Hepatic stellate cell (primary cell): ENCODE data around the gene FBXW8.

Experiments used
- DNase-seq: peaks from one replicate; pipeline ENCODE4 v3.0.0; 2011; ENCODE audit warnings: low spot score

The FBXW8 gene

DNA sequence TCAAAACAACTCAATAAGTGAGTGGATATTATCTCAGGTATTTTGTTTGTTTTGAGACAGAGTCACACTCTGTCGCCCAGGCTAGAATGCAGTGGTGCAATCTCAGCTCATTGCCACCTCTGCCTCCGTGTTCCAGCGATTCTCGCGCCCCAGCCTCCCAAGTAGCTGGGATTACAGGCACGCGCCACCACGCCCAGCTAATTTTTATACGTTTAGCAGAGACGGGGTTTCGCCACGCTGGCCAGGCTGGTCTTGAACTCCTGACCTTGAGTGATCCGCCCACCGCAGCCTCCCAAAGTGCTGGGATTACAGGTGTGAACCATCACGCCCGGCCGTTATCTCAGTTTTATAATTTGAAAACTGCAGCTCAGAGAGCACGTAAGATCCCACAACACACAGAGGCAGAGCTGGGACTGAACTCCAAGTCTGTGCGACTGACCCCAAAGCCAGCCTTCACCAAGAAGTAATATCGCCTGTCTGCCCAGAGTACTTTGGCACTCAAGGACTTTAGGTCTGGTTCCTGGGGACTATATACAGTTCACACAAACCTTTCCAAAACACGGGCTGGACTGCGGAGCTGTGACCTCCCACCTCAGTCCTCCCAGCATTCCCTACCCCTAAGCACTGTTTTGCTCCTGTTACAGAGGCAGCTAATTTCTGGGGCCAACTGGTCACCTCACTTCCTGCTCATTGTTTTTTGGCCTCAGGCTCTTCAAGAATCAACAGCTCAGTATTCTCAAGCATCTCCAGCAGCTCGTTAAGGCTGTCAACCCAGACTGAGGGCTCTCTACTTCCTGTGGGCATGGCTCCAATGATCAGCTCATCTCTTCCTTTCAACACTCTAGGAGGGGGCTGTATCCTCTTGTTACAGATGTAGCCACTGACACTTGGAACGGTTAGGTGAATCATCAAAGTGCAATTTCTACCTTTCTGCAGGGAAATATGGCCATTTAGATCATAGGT is 165.9 kb downstream of the FBXW8 start:
- DNase-seq = no peak

DNA sequence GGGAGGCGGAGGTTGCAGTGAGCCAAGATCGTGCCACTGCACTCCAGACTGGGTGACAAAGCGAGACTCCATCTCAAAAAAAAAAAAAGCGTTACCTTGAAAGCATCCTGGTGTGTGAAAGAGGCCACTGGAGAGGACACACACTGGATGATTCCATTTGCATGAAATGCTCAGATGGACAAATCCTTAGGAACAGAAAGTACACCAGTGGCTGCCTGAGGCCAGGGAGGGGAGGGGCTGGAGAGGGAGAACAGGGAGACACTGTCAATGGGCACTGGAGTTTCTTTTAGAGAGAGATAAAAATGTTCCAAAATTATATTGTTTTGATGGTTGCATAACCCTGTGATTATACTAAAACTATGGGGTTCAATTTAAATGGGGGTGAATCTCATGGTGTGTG is 168.7 kb downstream of the FBXW8 start:
- DNase-seq = no peak

DNA sequence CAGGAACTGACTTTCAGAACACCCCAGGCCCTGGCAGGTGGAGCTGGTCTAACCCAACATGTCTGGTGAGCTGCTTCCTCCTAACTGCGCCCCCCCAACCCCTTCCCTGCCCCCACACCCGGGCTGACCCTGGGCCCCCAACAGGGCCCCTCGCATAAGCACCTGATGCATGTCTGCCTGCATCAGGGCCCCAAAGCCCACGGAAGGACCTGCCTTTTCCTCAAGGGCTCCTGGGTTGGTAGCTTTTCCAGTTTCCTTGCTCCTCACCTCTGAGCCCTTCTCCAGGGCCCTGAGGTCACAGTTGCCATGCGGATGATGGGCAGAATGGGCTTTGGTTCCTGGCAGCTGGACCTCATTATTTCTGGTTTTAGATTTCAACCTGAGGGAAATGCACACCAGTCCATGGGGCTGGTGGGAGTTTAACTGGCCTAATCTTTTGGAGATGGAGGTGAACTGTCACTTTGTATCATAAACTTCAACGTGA is 170.0 kb downstream of the FBXW8 start:
- no peak for DNase-seq
